Renal cortex interstitium (tissue), 11 donors: Measurements from ENCODE around the gene SRP9. TPM values are rescaled to one million over a fixed set of nuclear protein-coding genes. Genes with fewer than 3 reads are reported as not detected.
"Not testable (repeated sequence)": the region's sequence is repeated elsewhere in the genome, so short reads cannot be mapped to it uniquely, and the experiment has no call there.

Experiments used
- DNase-seq, 11 donors: peaks; one replicate each; pipeline ENCODE4 v3.0.0-alpha.2; 2013; ENCODE audit warnings: low read depth in 9 of 11, low spot score in 4 of 11; ENCODE audit errors: extremely low read depth in 1 of 11
- polyA plus RNA-seq, 3 donors: library from polyadenylated mRNA; unstranded; fragments of 120-200 nt; gene quantifications; one replicate each; pipeline ENCODE4 v1.2.1, GENCODE V29; 2013; ENCODE audit not compliant: insufficient read length in 3 of 3

Gene SRP9
- polyA plus RNA-seq, 3 donors = 397 to 497 (median 435) TPM

GRCh38 chr1:225806249-225806648 lies 28.6 kb downstream of the SRP9 start:
- no peak for DNase-seq

GRCh38 chr1:225806736-225807135 lies 29.1 kb downstream of the SRP9 start:
- not testable (repeated sequence) for DNase-seq

- DNase-seq = no peak
Measured at GRCh38 chr1:225808136-225808535, 30.5 kb downstream of the SRP9 start.

- peak in 8 of 11 donors; percentile 61 to 83 (median 80) for DNase-seq
Measured at GRCh38 chr1:225809842-225810578, 32.4 kb downstream of the SRP9 start, which contains the start of gene EPHX1. EPHX1 (plus strand) TSS chr1:225810124; CDS start chr1:225828730, 18,606 bp downstream.

- peak in 1 of 11 donors; percentile 42 for DNase-seq
Measured at GRCh38 chr1:225810579-225811538, 33.2 kb downstream of the SRP9 start.

- no peak for DNase-seq
Measured at GRCh38 chr1:225811622-225812487, 34.2 kb downstream of the SRP9 start.

GRCh38 chr1:225812488-225813213 lies 35.0 kb downstream of the SRP9 start:
- DNase-seq = no peak

GRCh38 chr1:225813214-225813964 lies 35.8 kb downstream of the SRP9 start:
- DNase-seq = no peak

GRCh38 chr1:225814381-225814780 lies 36.8 kb downstream of the SRP9 start:
- no peak for DNase-seq

GRCh38 chr1:225815090-225815489 lies 37.5 kb downstream of the SRP9 start:
- DNase-seq = not testable (repeated sequence)

- DNase-seq = no peak
Measured at GRCh38 chr1:225815526-225816178, 38.0 kb downstream of the SRP9 start.

- DNase-seq = no peak
Measured at GRCh38 chr1:225816643-225817538, 39.3 kb downstream of the SRP9 start.

GRCh38 chr1:225817611-225818061 lies 40.0 kb downstream of the SRP9 start:
- DNase-seq = no peak

GRCh38 chr1:225818229-225818628 lies 40.6 kb downstream of the SRP9 start:
- no peak for DNase-seq

- no peak for DNase-seq
Measured at GRCh38 chr1:225819346-225820192, 41.9 kb downstream of the SRP9 start.
